ENCODE results near the gene FKBP1B.
A peak's percentile ranks its signal among the peaks of the same experiment; 100 is the strongest.
"Not testable (repeated sequence)": the region's sequence is repeated elsewhere in the genome, so short reads cannot be mapped to it uniquely, and the experiment has no call there.

Gene FKBP1B

GRCh38 chr2:24072259-24072658 is 22.7 kb downstream of the FKBP1B start:
- no peak for DNase-seq (ENCODE audit: low spot score)

- DNase-seq (ENCODE audit: low spot score): no peak
Observed at GRCh38 chr2:24073816-24074215, 24.3 kb downstream of the FKBP1B start.

GRCh38 chr2:24075259-24075658 is 25.7 kb downstream of the FKBP1B start:
- no peak for DNase-seq (ENCODE audit: low spot score)

- peak; percentile 100 for DNase-seq (ENCODE audit: low spot score)
Observed at GRCh38 chr2:24075915-24076848, 26.6 kb downstream of the FKBP1B start, which contains the start of gene SF3B6. SF3B6 (minus strand) TSS chr2:24076326; CDS start chr2:24076229, 97 bp downstream.

- no peak for DNase-seq (ENCODE audit: low spot score)
Observed at GRCh38 chr2:24076849-24077534, 27.5 kb downstream of the FKBP1B start.

GRCh38 chr2:24077535-24077877 is 28.0 kb downstream of the FKBP1B start:
- no peak for DNase-seq (ENCODE audit: low spot score)

GRCh38 chr2:24077879-24078278 is 28.3 kb downstream of the FKBP1B start:
- no peak for DNase-seq (ENCODE audit: low spot score)

- no peak for DNase-seq (ENCODE audit: low spot score)
Observed at GRCh38 chr2:24080701-24081100, 31.2 kb downstream of the FKBP1B start.

GRCh38 chr2:24082787-24083566 is 33.4 kb downstream of the FKBP1B start:
- DNase-seq (ENCODE audit: low spot score): no peak

- DNase-seq (ENCODE audit: low spot score): peak; percentile 39
Observed at GRCh38 chr2:24083567-24084385, 34.2 kb downstream of the FKBP1B start.

GRCh38 chr2:24084386-24085199 is 35.1 kb downstream of the FKBP1B start, which contains the start of gene TP53I3:
TP53I3 (minus strand) TSS chr2:24084834; CDS start chr2:24084326, 508 bp downstream.
- DNase-seq (ENCODE audit: low spot score): peak; percentile 78

GRCh38 chr2:24085200-24085489 is 35.6 kb downstream of the FKBP1B start:
- DNase-seq (ENCODE audit: low spot score): no peak

- DNase-seq (ENCODE audit: low spot score): no peak
Observed at GRCh38 chr2:24086241-24086640, 36.7 kb downstream of the FKBP1B start.

GRCh38 chr2:24087032-24087431 is 37.5 kb downstream of the FKBP1B start:
- DNase-seq (ENCODE audit: low spot score): no peak

- DNase-seq (ENCODE audit: low spot score): no peak
Observed at GRCh38 chr2:24088821-24089359, 39.3 kb downstream of the FKBP1B start.

GRCh38 chr2:24093270-24093669 is 43.7 kb downstream of the FKBP1B start:
- not testable (repeated sequence) for DNase-seq (ENCODE audit: low spot score)

- DNase-seq (ENCODE audit: low spot score): not testable (repeated sequence)
Observed at GRCh38 chr2:24095171-24095677, 45.7 kb downstream of the FKBP1B start.

- not testable (repeated sequence) for DNase-seq (ENCODE audit: low spot score)
Observed at GRCh38 chr2:24100732-24101131, 51.2 kb downstream of the FKBP1B start.

GRCh38 chr2:24101992-24102391 is 52.5 kb downstream of the FKBP1B start:
- DNase-seq (ENCODE audit: low spot score): no peak

- no peak for DNase-seq (ENCODE audit: low spot score)
Observed at GRCh38 chr2:24102677-24103076, 53.1 kb downstream of the FKBP1B start.
